ENCODE measurements around the gene LRRK1.

The LRRK1 gene

GRCh38 chr15:101006931-101007691 is 88.0 kb downstream of the LRRK1 start:
- H3K4me3 ChIP-seq (replicated peaks in 1 of 2; ENCODE audit: low read depth in 2 of 2, low read length in 2 of 2) = no peak overlapping the region
- DNase-seq (ENCODE audit: low read depth in 2 of 2) = peak; percentile 85 to 86
- peak; percentile 92 for TF ChIP-seq CTCF (IDR thresholded peaks at IDR 0.05; ENCODE audit: low read depth, low read length)

GRCh38 chr15:101008158-101009139 is 89.3 kb downstream of the LRRK1 start:
- peak; percentile 98 for TF ChIP-seq CTCF (IDR thresholded peaks at IDR 0.05; ENCODE audit: low read depth, low read length)
- DNase-seq (ENCODE audit: low read depth in 2 of 2) = peak; percentile 74 to 84
- H3K4me3 ChIP-seq (replicated peaks in 1 of 2; ENCODE audit: low read depth in 2 of 2, low read length in 2 of 2) = peak overlapping the region; percentile 37 to 46

DNA sequence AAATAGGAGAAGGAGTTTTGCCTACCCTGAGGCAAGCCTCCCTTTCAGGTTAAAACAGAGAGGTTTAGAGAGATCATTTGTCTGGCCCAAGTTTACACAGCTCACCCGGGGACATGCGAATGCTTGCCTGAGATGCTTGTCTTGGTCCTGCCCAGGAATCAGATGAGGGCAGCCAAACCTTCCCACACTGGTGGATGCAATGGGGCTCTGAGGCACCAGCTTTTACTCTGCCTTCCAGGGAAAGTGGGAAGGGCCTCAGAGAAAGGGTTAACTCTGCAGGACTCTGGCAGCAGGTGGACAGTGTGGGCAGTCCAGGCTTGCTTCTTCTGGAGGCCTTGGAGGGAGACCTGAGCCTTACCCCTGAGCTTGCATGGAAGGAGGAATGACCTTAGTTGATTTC is 90.0 kb downstream of the LRRK1 start:
- TF ChIP-seq CTCF (IDR thresholded peaks at IDR 0.05; ENCODE audit: low read depth, low read length) = no peak
- DNase-seq (ENCODE audit: low read depth in 2 of 2) = no peak
- H3K4me3 ChIP-seq (replicated peaks in 1 of 2; ENCODE audit: low read depth in 2 of 2, low read length in 2 of 2) = no peak overlapping the region

DNA sequence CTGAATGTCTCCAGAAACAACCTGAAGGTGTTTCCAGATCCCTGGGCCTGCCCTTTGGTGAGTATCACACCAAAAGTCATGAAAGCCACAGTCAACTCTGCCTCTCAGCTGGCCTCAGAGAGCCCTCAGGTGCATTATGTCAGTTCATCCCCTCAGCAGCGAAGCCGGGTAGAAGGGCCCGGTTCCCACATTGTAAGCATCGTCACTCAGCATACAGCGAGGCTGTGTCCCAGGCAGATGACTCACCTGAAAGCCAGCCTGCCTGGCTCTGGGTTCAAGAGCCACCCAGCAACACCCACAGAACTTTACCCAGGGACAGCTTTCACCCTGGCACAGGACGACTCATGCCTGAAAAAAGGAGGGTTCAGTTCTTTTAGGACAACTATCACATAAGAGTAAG is 91.6 kb downstream of the LRRK1 start:
- H3K4me3 ChIP-seq (replicated peaks in 1 of 2; ENCODE audit: low read depth in 2 of 2, low read length in 2 of 2) = no peak overlapping the region
- TF ChIP-seq CTCF (IDR thresholded peaks at IDR 0.05; ENCODE audit: low read depth, low read length) = no peak
- no peak for DNase-seq (ENCODE audit: low read depth in 2 of 2)

DNA sequence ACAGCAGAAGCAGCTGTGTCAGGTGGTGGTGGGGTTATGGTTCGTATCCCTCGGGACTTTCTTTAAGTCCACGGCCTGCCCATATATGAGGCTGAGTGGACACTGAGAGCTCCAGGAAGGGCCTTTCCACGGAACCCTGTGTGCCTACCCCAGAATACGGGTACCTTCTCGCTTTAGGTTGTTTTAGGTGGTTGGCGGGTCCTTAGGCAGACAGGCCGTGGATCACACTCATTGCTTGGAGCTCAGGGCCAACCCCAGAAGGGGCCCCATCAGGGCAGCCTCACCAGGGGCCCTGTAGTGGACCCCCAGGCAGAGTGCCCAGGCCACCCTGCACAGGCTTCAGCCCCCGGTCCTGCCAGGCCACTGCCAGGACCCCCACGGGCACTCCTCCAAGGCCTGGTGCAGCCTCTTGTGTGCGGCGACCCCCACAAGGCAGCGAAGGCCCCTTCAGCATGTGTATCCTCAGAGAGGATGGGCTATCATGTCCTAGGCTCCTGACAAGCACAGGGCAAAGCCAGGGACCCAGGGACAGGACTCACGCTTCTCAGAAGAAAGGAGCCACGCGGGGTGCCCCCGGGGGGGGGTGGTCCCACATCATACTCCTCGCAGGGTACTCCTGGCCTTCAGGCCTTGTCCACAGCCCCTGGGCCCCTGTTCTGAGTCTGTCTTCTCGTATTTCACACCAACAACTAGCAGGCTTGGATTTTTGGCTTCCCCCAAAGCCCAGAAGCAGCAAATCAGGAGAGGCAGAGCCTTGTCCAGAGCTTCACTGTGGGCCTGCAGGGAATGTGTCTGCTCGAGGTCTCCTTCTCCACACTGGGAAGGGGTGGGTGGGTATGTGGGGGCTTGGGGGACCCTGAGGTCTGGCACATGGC is 93.4 kb downstream of the LRRK1 start:
- H3K4me3 ChIP-seq (replicated peaks in 1 of 2; ENCODE audit: low read depth in 2 of 2, low read length in 2 of 2) = no peak overlapping the region
- TF ChIP-seq CTCF (IDR thresholded peaks at IDR 0.05; ENCODE audit: low read depth, low read length) = no peak
- DNase-seq (ENCODE audit: low read depth in 2 of 2) = no peak

DNA sequence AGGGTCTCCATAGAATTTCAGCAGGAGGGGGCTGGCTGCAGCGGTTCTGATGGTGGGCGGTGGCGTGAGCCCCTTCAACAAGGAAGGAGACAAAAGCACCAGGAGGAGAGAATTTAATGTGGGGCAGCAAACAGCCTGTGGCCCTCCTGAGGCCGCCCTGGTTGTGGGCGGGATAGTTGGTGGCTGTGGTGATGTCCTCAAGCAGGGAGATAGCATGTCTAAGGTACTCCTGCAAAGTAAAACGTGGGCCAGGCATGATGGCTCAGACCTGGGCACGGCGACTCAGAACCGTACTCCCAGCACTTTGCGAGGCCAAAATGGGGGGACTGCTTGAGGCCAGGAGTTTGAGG is 94.0 kb downstream of the LRRK1 start:
- no peak overlapping the region for H3K4me3 ChIP-seq (replicated peaks in 1 of 2; ENCODE audit: low read depth in 2 of 2, low read length in 2 of 2)
- no peak for TF ChIP-seq CTCF (IDR thresholded peaks at IDR 0.05; ENCODE audit: low read depth, low read length)
- DNase-seq (ENCODE audit: low read depth in 2 of 2) = no peak
